Neutrophil (primary cell): ENCODE measurements around the gene SRBD1.

Experiments used
- H3K27ac ChIP-seq: fragments of 200-600 bp; sonication (generic); 2 replicates; pipeline ENCODE4 v1.5.1; 2016; ENCODE audit warnings: mild to moderate bottlenecking, moderate library complexity
- H3K27me3 ChIP-seq: fragments of 200-600 bp; sonication (generic); 2 replicates; pipeline ENCODE4 v1.6.0; 2016; ENCODE audit warnings: mild to moderate bottlenecking
- H3K36me3 ChIP-seq: fragments of 200-600 bp; sonication (generic); 2 replicates; pipeline ENCODE4 v1.5.1; 2017
- H3K4me1 ChIP-seq, 2 experiments: fragments of 200-600 bp in 1 of 2; sonication (generic) in 1 of 2; 1 replicate in 1 of 2; 2 replicates in 1 of 2; pipeline versions ENCODE4 v1.5.1 to v1.6.1; 2013 to 2016; ENCODE audit warnings: low read depth in 1 of 2, low read length in 1 of 2, mild to moderate bottlenecking in 1 of 2, moderate library complexity in 1 of 2; ENCODE audit not compliant: control insufficient read depth in 1 of 2, insufficient read depth in 1 of 2
- H3K4me3 ChIP-seq, 2 experiments: fragments of 200-600 bp in 1 of 2; sonication (generic) in 1 of 2; 1 replicate in 1 of 2; 2 replicates in 1 of 2; pipeline ENCODE4 v1.5.1; 2013 to 2016; ENCODE audit warnings: low read depth in 1 of 2, low read length in 1 of 2, mild to moderate bottlenecking in 1 of 2, moderate library complexity in 1 of 2
- H3K9me3 ChIP-seq: fragments of 200-600 bp; sonication (generic); 2 replicates; pipeline ENCODE4 v1.5.1; 2016
- CTCF ChIP-seq: fragments of 200-600 bp; sonication (generic); IDR thresholded peaks from 2 replicates; pipeline ENCODE4 v1.5.1; 2016; ENCODE audit warnings: antibody characterized with exemption

The SRBD1 gene

DNA sequence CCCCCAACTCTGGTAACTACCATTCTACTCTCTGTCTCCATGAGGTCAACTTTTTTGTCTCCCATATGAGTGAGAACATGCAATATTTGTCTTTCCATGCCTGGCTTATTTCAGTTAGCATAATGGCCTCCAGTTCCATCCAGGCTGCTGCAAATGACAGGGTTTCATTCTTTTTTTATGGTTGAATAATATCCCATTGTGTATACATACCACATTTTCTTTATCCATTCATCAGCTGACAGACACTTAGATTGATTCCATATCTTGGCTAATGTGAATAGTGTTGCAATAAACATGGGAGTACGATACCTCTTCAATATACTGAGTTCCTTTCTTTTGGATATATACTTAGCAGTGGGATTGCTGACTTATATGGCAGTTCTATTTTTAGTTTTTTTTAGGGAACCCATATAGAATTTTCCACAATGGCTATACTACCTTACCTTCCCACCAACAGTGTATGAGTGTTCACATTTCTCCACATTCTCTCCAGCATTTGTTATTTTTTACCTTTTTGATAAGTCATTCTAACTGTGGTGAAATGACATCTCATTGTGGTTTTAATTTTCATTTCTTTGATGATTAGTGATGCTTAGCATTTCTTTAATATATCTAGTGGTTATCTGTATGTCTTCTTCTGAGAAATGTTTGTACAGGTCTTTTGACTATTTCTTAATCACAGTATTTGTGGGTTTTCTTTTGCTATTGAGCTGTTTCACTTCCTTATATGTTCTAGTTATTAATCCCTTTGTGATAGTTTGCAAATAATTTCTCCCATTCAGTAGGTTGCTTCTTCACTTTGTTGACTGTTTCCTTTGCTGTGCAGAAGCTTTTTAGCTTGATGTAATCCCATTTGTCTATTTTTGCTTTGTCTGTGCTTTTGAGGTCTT is 112.2 kb downstream of the SRBD1 start:
- H3K27me3 ChIP-seq, result no peaks in the 10 kb centered on the region
- no peak overlapping the region for H3K4me3 ChIP-seq
- H3K27ac ChIP-seq, result no peak overlapping the region
- no peak for TF ChIP-seq CTCF
- no peaks in the 10 kb centered on the region for H3K36me3 ChIP-seq
- H3K4me1 ChIP-seq, result no peaks in the 10 kb centered on the region
- H3K9me3 ChIP-seq, result no peaks in the 10 kb centered on the region

GRCh38 chr2:45497355-45497754 is 113.7 kb downstream of the SRBD1 start:
- H3K4me3 ChIP-seq, result no peak overlapping the region
- no peak for TF ChIP-seq CTCF
- H3K36me3 ChIP-seq, result no peaks in the 10 kb centered on the region
- no peaks in the 10 kb centered on the region for H3K27me3 ChIP-seq
- H3K27ac ChIP-seq, result no peak overlapping the region
- H3K9me3 ChIP-seq, result no peaks in the 10 kb centered on the region
- no peaks in the 10 kb centered on the region for H3K4me1 ChIP-seq

DNA sequence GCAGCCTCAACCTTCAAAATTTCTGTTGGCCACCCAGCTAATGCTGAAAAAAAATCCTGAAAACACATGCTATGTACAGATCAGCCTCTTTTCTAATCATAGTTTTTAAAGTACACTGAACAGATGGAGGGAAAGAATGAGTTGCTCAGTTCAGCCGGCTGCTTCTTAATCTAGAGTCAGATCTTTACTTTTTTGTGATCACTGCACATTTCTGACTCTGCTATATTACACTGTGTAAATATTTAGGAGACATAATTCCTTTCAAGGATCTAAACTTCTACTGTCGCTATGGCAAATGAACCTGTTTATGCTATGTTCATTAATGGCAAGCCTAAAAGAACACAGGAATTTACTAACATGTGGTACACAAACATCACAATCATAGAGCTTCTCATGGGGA is 114.2 kb downstream of the SRBD1 start:
- Histone ChIP-seq H3K36me3 (no peaks in the 10 kb centered on the region), H3K27ac (no peak overlapping the region), H3K27me3 (no peaks in the 10 kb centered on the region), H3K4me1 (no peaks in the 10 kb centered on the region), H3K4me3 (no peak overlapping the region), H3K9me3 (no peaks in the 10 kb centered on the region)
- TF ChIP-seq CTCF, result no peak

GRCh38 chr2:45494978-45495293 is 116.1 kb downstream of the SRBD1 start:
- TF ChIP-seq CTCF, result no peak

DNA sequence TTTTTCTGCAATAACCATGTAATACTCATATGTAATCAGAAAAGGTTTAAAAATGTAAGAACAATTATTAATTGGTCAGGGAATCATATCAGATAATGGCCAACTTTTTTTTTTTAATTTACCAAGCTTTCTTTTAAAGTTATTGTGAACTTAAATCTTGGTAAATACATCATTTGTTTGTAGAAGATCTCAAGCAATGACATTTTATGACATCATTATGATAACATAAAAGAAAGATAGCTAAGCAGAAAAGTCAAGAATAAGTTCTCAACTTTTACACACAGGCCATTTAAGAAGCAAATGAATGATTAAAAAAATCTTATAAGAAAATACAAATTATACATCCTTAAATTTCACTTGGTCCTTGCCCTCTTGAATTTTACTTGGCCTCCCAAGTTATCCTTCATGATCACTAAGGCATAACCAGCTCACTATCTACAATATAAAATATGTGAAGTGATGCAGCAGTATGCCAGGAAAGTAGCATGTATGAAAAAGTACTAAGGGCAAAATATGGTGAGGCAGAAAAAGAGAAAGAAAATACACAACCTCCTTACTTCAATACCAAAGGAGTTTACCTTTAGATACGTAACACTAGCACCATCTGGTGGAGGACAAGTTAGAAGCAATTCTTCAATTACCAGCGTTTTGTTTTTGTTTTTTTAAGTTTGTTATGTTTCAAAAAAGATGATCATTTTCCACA is 116.6 kb downstream of the SRBD1 start:
- no peaks in the 10 kb centered on the region for H3K36me3 ChIP-seq
- no peaks in the 10 kb centered on the region for H3K9me3 ChIP-seq
- H3K4me1 ChIP-seq, result no peaks in the 10 kb centered on the region
- no peak overlapping the region for H3K27ac ChIP-seq
- no peaks in the 10 kb centered on the region for H3K27me3 ChIP-seq
- TF ChIP-seq CTCF, result peak; percentile 24
- H3K4me3 ChIP-seq, result no peak overlapping the region

More at GRCh38 chr2:45494978-45495293, 116.1 kb downstream of the SRBD1 start:
- H3K4me3 ChIP-seq, result no peak overlapping the region
- H3K27me3 ChIP-seq, result no peaks in the 10 kb centered on the region
- no peaks in the 10 kb centered on the region for H3K4me1 ChIP-seq
- H3K27ac ChIP-seq, result peak overlapping the region; percentile 0
- no peaks in the 10 kb centered on the region for H3K36me3 ChIP-seq
- no peaks in the 10 kb centered on the region for H3K9me3 ChIP-seq
